AG04449 (cell line): Measurements from ENCODE around the gene SMIM38.

Experiments used
- CTCF ChIA-PET: fragments of 350-600 bp; formaldehyde crosslinking; extraction: SDS; loops from one replicate; lab custom pipeline; 2021; ENCODE audit warnings: antibody characterized with exemption; lab: Yijun Ruan, JAX
- POLR2A ChIA-PET: fragments of 400-600, 350-600 bp; formaldehyde crosslinking; extraction: SDS; loops from one replicate; lab custom pipeline; 2020; ENCODE audit warnings: antibody characterized with exemption, inconsistent platforms; lab: Yijun Ruan, JAX
- DNase-seq: peaks from one replicate; pipeline ENCODE4 v3.0.0-alpha.2; 2010; ENCODE audit warnings: low read depth, low spot score
- H3K4me3 ChIP-seq: 2 replicates; pipeline ENCODE4 v1.5.1; 2011; ENCODE audit warnings: low read depth, mild to moderate bottlenecking, control low read depth, low read length
- CTCF ChIP-seq: IDR thresholded peaks from one replicate; pipeline ENCODE4 v1.5.1; 2011; ENCODE audit warnings: mild to moderate bottlenecking, moderate library complexity, low read length, control low read depth, inconsistent platforms; ENCODE audit not compliant: insufficient read depth; ENCODE audit errors: missing control alignments

The SMIM38 gene

GRCh38 chr11:69202511-69203221 is 46.9 kb downstream of the SMIM38 start:
- no peak for TF ChIP-seq CTCF
- ChIA-PET CTCF (interaction anchor here (1.3 kb wide), 1 partner anchor 8 kb away, joined by 3 read pairs; no protein-coding TSS in a partner anchor), POLR2A (no interaction called here)
- no peak overlapping the region for H3K4me3 ChIP-seq
- DNase-seq: no peak

- POLR2A ChIA-PET: no interaction called here
- DNase-seq: no peak
- H3K4me3 ChIP-seq: no peak overlapping the region
- TF ChIP-seq CTCF: no peak
- CTCF ChIA-PET: no interaction called here
These were observed 47.6 kb downstream of the SMIM38 start for GRCh38 chr11:69203381-69203780.

- CTCF ChIA-PET: no interaction called here
- DNase-seq: no peak
- POLR2A ChIA-PET: no interaction called here
- TF ChIP-seq CTCF: no peak
- H3K4me3 ChIP-seq: no peak overlapping the region
These were observed 48.1 kb downstream of the SMIM38 start for GRCh38 chr11:69203901-69204245.

GRCh38 chr11:69204246-69204940 is 48.7 kb downstream of the SMIM38 start:
- no peak overlapping the region for H3K4me3 ChIP-seq
- DNase-seq: no peak
- ChIA-PET CTCF (interaction anchor here (0.7 kb wide), 1 partner anchor 11 kb away, joined by 3 read pairs; no protein-coding TSS in a partner anchor), POLR2A (no interaction called here)
- TF ChIP-seq CTCF: no peak

GRCh38 chr11:69204941-69205742 is 49.4 kb downstream of the SMIM38 start:
- TF ChIP-seq CTCF: no peak
- CTCF ChIA-PET: interaction anchor here (0.7 to 0.8 kb wide), 2 partner anchors 12 to 73 kb away, joined by 3 read pairs; no protein-coding TSS in a partner anchor
- POLR2A ChIA-PET: no interaction called here
- no peak overlapping the region for H3K4me3 ChIP-seq
- DNase-seq: no peak
